ENCODE results near the gene CCNL2.
"Not testable (repeated sequence)": the region's sequence is repeated elsewhere in the genome, so short reads cannot be mapped to it uniquely, and the experiment has no call there.

Gene CCNL2

DNA sequence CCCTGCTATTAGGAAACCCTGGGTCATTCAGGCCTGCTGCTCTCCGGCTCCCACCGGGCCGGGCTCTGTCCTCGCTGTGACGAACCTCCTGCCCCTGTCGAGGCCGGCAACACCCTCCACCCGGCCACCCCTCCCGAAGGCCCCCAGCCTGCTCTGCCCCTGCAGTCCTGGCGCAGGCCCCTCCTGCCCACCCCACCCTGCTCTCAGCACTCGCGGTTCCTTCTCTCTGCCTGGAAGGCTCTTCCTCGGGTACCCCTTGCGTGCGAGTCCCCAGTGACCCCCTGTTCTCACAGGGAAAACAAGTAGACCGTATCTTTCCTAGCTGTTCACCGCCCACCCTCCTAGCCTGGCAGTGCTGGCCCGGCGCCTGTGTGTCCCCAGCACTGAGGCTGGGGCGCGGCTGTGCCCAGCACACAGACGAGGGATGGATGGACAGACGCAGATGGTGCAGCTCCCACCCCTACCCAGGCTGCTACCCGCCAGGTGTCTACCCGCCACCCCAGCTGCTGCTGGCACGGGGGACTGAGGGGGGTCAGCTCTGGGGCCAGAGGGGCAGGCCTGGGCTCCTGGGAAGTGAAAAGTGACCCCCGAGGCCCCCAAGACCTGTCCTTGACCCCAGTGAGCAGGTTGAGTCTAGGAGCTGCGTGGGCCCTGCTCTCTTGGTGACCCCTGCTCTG is 33.3 kb upstream of the CCNL2 start:
- DNase-seq (ENCODE audit: low read depth in 2 of 2) = no peak

DNA sequence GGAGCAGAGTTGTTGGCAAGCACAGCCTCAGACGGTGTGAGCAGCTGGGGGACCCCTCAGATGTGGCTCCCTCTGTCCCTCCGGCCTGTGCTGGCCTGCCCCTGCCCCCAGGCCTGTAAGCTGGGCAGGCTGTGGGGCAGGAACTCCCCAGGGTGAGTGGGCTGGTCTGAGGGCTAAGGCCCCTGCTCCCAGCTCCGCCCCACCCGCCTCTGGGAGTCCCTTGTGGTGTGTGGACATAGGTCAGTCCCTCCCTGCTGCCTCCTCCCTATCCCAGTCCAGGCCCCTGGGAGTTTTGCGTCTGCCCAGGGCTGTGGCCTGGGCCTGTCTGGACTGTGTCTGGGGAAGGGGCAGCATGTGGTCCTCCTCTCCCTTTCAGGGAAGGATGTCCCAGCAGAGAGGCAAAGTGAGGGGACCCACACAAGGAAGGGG is 32.7 kb upstream of the CCNL2 start:
- no peak for DNase-seq (ENCODE audit: low read depth in 2 of 2)

DNA sequence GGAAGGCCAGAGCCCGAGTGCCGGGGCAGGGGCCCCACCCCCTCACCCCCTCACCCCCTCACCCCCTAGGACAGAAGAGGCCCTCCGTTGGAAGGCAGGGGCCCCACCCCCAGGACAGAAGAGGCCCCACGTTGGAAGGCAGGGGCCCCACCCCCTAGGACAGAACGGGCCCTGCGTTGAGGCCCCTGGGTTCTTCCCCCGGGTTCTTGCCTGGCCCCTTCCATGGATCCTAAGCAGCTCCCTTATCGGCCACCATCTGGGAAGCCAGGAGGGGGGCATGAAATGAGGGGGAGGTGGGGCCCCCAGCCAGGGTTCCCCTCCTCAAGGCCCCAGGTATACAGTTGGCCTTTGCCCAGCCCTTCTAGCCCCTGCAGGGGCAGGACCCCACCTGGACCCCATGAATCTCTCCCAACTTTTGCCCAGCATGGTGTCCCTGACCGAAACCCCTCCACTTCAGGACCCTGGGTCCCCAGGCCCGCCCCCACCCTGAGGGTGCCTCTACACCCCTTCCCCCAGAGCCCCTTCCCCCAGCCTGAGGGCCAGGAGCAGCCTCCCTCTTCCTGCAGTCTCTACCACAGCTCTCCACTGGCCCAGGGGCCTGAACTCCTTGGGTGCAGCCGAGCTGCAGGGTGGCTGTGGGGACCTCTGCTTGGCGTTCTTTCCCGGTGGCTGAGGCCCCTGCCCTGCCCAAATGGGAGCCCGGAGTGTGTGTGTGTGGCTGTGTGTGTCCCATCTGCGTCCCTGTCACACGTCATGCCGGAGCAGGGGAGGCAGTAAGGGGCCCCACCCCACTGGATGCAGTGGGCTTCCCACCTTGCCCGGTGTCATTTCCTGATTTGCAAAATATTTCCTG is 32.1 kb upstream of the CCNL2 start:
- no peak for DNase-seq (ENCODE audit: low read depth in 2 of 2)

DNA sequence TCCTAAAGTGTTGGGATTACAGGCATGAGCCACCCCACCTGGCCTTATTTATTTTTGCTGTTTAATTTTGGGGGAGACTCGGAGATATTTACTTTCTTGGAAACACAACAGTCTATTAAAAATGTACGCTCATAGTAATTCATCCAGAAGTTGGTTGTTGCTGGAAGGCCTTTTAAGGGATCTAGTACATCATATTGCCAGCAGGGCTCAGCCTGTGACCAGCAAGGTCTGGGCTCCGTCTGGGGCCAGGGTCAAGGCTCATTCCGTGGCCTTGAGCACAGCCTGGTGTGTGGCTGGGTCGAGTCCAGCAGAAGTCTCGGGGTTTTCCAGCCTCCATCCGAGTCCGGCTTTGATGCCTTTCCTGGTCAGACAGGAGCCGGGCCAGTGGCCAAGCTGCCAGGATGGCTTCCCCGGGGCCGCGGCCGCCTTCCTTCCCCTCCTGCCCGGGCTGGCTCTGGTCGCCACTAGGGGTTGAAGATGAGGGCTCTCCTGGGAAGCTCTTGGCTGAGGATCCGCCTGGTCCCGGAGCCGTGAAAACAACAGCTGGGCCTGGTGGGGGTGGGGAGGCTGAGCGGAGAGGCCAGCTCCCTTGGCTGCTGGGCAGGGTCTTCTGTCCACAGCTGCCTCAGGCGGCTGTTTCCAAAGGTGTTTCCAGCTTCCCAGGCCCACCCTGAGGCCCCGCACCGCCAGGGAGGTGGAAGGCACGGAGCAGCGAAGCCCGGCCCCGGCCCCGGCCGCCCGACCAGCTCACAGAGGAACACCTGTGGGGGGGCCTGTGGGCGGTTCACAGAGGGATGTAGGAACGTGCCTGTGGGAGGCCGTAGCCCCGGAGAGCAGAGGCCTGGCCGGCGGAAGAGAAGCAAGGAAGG is 31.2 kb upstream of the CCNL2 start:
- no peak for DNase-seq (ENCODE audit: low read depth in 2 of 2)

DNA sequence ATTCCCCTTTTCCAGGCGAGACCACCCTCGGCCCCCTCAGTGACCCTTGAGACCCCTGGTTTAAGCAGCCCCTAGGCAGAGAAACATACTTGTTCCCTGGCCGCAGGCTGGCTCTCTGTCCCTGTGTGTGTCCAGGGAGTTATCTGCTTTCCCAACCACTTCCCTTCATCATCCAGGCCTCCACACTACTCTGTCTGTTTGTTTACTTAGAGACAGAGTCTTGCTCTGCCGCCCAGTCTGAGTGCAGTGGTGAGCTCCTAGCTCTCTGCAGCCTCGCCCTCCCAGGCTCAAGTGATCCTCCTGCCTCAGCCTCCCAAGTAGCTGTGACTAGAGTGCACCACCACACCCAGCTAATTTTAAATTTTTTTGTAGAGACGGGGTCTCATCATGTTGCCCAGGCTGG is 30.5 kb upstream of the CCNL2 start:
- no peak for DNase-seq (ENCODE audit: low read depth in 2 of 2)

DNA sequence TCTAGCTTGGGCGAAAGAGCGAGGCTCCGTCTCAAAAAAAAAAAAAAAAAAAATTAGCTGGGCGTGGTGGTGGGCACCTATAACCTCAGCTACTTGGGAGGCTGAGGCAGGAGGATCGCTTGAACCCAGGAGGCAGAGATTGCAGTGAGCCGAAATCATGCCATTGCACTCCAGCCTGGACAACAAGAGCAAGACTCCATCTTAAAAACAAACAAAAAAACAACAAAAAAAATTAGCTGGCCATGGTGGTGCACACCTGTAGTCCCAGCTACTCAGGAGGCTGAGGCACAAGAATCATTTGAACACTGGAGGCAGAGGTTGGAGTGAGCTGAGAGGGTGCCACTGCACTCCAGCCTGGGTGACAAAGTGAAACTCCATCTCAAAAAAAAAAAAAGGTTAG is 29.8 kb upstream of the CCNL2 start:
- DNase-seq (ENCODE audit: low read depth in 2 of 2) = not testable (repeated sequence)

DNA sequence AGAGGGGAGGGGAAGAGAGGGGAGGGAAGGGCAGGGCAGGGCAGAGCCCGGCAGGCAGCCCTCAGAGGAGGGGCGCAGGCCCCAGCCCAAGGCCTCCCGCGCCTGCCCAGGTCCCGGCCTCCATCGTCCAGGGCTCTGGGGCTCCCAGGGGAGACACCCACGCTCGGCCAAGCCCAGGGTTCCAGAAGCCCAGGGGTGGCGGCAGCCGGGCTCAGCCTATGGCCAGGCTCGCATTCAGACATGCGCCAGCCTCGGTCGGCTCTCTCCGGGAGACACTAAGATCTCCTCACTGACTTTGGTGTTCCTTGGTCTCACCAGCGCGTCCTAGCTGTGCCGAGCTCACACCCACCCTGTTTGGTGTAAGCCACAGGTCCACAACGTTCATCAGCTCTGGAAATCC is 29.0 kb upstream of the CCNL2 start:
- no peak for DNase-seq (ENCODE audit: low read depth in 2 of 2)

DNA sequence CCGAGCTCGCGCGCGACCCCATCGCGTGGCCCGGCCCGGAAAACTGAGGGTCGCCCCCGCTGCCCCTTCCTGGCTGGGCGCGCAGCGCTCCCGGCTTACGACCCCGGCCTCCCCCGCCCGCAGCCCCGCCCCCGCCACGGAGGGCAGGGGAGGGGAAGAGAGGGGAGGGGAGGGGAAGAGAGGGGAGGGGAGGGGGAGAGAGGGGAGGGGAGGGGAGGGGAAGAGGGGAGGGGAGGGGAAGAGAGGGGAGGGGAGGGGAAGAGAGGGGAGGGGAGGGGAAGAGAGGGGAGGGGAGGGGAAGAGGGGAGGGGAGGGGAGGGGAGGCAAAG is 28.6 kb upstream of the CCNL2 start:
- DNase-seq (ENCODE audit: low read depth in 2 of 2) = no peak

DNA sequence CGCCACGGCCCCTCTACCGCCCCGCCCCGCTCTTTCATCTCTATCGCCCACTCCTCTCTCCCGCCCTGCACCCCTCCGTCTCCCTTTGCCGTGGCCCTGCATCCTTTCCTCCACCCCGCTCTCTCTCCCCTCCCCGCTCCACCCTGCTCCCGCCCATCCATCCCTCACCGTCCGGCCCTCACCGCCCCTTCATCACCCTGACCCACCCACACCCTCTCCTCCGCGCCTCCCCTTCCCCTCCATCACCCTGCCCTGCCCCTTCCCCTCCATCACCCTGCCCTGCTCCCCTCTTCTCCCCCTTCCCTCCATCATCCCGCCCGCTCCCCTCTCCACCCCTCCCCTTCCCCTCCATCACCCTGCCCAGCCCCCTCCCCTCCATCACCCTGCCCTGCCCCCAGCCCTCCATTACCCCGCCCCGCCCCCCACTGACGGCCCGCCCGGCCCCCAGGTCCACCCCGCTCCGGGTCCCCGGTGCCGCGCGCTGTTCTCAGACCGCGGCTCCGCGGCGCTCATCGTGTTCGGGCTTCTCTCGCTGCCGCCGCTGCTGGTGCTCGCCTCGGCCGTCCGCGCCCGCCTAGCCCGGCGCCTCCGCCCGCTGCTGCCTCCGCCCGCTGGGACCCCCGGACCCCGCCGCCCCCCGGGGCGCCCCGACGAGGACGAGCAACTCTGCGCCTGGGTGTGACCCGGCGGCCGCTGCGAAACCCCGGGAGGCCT is 28.1 kb upstream of the CCNL2 start:
- no peak for DNase-seq (ENCODE audit: low read depth in 2 of 2)

DNA sequence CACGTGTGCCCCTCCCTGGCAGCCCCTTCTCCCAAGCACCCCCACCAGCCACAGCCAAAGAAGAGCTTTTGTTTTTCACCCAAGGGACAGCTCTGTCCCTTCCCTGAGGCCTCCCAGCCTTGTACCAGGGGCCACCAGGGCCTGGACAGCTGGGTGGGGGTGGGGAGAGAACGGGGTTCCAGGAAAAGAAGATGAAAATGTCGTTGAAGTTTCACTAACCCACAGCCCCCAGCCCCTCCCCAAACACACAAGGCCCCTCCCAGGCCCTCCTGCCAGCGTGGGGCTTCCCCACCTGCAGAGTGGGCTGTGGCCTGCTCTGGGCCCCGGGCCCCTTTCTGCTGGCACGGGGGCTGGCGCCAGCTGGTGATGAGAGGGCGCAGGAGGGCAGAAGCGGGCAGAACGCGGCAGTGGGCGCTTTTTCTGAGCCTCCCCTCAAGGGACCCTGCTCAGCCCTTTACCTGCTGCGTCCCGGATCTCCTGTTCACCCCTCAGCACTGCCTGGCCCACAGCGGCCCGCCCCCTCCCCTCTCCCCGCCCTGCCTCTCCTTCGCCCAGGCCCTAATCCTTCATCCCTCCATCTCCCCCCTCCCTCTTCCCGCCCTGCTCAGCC is 27.5 kb upstream of the CCNL2 start:
- no peak for DNase-seq (ENCODE audit: low read depth in 2 of 2)

DNA sequence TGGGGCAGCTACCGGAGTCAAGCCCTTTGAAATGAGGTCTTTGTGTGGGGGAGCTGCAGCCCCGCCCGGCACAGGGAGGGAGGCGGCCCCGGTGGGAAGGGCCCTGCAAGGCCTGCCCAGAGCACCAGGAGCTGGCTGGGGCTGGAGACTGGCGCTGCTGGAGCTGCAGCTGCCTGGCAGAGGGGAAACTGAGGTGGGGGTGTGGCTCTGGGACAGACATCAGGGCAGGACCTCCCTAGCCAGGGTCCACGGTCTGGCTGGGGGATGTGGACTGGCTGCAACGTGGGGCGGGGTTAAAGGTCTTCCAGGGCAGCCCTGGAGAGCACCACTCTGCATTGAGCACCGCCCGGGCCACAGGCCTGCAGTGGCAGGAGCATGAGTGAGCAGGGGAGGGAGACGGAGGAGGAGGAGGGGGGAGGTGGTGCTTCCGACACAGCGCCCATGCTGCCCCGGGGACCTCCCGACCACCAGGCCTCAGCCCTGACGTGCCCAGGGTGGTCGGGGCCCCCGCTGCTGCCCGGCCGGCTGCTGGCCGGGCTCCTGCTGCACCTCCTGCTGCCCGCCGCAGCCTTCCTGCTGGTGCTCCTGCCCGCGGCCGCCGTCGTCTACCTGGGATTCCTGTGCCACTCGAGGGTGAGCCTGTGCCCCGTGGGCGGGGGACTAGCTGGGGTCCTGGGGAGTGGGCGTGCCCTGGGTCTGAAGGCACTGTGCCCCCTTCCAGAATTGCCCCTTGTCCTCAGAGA is 26.8 kb upstream of the CCNL2 start:
- DNase-seq (ENCODE audit: low read depth in 2 of 2) = no peak

DNA sequence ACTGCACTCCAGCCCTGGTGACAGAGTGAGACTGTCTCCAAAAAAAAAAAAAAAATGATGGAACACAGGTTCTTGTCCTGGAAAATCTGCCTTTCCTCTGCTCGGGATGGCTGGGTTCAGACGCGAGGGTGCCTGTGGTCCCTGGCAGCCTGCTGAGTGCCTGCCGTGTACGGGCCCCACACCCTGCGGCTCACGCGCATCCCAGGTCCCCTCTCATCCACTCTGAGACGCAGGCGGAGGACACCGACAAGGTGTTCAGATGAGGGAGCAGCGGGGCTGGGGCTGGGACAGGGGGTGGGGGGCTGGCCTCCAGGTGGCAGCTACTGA is 26.3 kb upstream of the CCNL2 start:
- DNase-seq (ENCODE audit: low read depth in 2 of 2) = no peak

DNA sequence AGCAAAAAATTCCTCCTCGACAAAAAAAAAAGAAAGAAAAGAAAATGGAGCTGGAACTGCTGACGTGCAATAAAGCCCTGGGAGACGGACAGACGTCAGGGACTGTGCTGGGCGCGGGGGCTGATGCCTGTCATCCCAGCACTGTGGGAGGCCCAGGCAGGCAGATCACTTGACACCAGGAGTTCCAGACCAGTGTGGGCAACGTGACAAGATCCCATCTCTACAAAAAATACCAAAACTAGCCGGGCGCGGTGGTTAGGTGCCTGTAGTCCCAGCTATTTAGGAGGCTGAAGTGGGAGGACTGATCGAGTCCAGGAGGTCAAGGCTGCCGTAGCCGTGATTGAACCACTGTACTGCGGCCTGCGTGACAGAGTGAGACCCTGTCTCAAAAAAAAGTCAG is 25.6 kb upstream of the CCNL2 start:
- DNase-seq (ENCODE audit: low read depth in 2 of 2) = no peak

DNA sequence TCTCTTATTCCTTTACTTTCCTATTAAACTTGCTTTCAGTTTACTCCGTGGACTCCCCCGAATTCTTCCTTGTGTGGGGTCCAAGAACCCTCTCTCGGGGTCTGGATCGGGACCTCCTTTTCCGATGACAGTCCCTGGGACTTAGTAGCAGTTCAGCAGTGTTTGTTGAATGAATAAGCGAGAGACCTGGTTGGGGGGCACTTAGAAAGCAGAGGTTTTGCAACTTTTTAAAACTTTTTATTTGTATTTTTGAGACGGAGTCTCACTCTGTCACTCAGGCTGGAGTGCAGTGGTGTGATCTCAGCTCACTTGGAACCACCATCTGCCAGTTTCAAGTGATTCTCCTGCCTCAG is 24.1 kb upstream of the CCNL2 start:
- DNase-seq (ENCODE audit: low read depth in 2 of 2) = no peak

DNA sequence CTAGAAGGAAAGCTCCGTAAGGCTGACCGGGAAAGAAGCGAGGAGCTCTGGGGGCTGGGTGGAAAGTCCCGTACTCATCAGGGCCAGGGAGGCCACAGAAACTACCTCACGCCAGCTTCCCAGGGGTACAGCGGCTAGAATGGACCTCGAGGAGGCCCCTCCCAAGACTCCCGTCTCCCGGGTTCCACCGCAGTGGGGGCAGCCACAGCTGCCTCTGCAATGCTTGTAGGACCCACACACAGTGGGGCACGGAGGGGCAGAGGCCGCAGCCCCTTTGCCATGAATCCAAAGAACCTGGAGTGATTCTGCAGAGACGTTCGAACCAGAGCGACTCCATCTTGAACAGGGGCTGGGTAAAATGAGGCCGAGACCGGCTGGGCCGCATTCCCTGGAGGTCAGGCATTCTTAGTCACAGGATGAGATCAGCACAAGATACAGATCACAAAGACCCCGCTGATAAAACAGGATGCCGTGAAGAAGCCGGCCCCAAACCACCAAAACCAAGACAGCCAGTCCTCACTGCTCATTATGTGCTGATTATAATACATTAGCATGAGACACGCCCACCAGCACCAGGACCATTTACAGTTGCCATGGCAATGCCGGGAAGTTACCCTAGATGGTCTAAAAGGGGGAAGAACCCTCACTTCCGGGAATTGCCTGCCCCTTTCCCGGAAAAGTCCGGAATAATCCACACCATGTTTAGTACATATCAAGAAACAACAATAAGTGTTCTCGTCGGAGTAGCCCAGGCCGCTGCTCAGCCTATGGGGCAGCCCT is 23.5 kb upstream of the CCNL2 start:
- no peak for DNase-seq (ENCODE audit: low read depth in 2 of 2)

DNA sequence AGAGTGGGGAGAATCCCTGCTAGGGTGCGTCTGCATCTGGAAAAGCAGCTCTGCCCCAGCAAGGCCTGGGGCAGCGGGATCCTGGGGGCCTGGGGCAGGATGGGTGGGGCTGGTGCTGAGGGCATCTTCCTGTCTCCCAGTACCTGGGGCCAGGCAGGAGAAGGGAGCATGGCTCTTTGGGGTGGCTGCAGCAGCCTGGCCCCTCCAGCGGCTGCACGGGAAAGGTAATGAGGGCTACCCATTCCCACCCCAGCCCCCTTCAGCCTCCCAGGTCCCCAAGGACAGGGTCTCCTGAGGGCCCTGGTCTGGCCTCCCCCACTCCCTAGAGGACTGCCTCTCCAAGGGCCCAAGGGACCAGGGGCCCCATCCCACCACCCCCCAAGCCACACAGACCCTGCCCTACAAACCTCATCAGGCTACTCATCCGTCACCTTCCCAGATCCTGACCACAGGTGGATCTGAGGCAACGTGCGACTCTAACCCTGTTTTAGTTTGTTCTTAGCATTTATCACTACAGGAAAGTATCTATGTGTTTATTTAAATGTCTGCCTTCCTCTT is 22.9 kb upstream of the CCNL2 start:
- DNase-seq (ENCODE audit: low read depth in 2 of 2) = no peak

DNA sequence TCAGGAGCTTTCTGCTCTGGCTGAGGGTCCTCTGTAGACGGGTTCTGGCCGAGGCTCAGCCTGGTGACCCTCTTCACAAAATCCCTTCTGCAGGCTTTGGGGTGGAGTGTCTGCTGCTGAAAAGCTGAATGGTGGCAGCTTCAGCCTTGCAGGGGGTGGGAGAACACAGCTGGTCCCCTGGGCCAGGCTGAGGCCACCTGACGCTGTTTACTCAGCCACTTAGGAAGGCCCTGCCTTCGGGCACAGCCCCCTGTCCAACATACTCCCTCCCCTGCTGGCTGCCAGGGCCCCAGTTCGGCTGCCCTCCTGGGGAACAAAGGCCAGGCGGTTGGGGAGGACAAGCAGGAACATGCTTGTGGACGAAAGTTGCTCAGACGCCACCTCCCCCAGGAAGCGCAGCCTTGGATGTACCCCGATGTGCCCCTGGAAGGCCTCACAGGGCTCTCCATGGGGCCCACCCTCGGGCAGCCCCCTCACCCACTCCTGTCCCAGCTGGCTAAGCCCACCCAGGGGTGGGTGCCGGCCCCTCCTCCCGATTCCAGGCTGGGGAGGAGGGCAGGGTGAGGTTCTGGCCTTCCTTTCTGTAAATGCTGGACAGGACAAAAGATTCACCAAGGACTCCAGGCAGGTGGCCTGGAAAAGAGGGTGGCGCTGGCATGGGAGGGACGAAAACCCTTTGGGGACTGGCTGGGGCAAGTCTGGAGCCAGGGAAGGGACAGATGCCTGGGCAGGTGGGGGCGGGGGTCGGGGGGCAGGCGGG is 22.2 kb upstream of the CCNL2 start, which contains the start of gene ANKRD65:
TSS of gene ANKRD65 (minus strand) at position 130 of the 760 bp plus-strand sequence. CDS start 271 bp downstream, outside the sequence.
- DNase-seq (ENCODE audit: low read depth in 2 of 2) = no peak

DNA sequence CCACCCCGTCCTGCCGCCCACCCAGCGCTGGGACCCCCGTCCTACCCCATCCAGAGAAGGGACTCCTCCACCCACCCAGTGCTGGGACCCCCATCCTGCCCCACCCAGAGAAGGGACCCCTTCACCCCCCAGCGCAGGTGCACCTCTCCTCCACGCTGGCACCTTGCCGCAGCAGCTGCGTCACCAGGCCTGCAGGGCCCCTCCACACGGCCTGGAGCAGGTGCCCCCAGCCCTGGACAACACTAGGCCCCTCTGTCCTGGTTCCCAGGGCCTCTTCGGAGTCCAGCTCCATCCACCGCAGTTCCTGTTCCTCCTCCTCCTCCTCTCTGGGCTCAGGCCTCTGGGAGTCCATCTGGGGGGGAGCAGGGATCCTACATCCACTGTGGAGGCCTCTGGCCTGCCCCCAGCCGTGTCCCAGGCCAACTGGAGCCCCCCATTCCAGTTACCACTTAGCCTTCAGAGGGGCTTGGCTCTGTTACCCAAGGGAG is 21.6 kb upstream of the CCNL2 start:
- no peak for DNase-seq (ENCODE audit: low read depth in 2 of 2)
